Measurements from ENCODE around the gene VPS33B. TPM values are rescaled to one million over a fixed set of nuclear protein-coding genes. Genes with fewer than 3 reads are reported as not detected.
"Not testable (repeated sequence)": the region's sequence is repeated elsewhere in the genome, so short reads cannot be mapped to it uniquely, and the experiment has no call there.

The VPS33B gene
- total and polyA plus RNA-seq, 2 of the 8 experiments (the other 6 are each of a cell fraction or from before 2014, with no cell fraction given) = 11.8 to 17.3 TPM

- H3K79me1 ChIP-seq (ENCODE audit: low read depth, low read length); H3K23ac ChIP-seq (ENCODE audit: insufficient read length); H3K79me2 ChIP-seq (ENCODE audit: control insufficient read depth in 1 of 2, insufficient read depth in 2 of 2, low read length in 2 of 2); H2BK12ac ChIP-seq (ENCODE audit: low read depth, low read length); H3K9ac ChIP-seq (replicated peaks in 1 of 4; ENCODE audit: extremely low read depth in 1 of 4, low read depth in 3 of 4, low read length in 3 of 4); H3K9me3 ChIP-seq (ENCODE audit: insufficient read depth in 2 of 2, low read depth in 1 of 2, low read length in 1 of 2); H3K4ac ChIP-seq (replicated peaks; ENCODE audit: insufficient read length, low read depth, low read length); DNase-seq (ENCODE audit: low read depth in 1 of 2, low spot score in 2 of 2); H2BK5ac ChIP-seq (ENCODE audit: low read depth, low read length); H4K91ac ChIP-seq (replicated peaks; ENCODE audit: insufficient read length, low read length); H3K4me1 ChIP-seq (replicated peaks in 1 of 4; ENCODE audit: control insufficient read depth in 3 of 4, insufficient read depth in 4 of 4, low read length in 3 of 4); H2AFZ ChIP-seq (ENCODE audit: low read length); POLR2A ChIA-PET (ENCODE audit: partially characterized antibody); H4K20me1 ChIP-seq (replicated peaks in 1 of 2; ENCODE audit: control insufficient read depth in 1 of 2, insufficient read depth in 2 of 2, low read length in 2 of 2); H2BK120ac ChIP-seq (replicated peaks; ENCODE audit: low read depth, low read length); H4K8ac ChIP-seq (ENCODE audit: extremely low read depth, insufficient read depth, low read length); H3K14ac ChIP-seq (ENCODE audit: insufficient read length); H2BK15ac ChIP-seq (ENCODE audit: low read length); H3K27me3 ChIP-seq (replicated peaks in 1 of 4; ENCODE audit: control insufficient read depth in 3 of 4, extremely low read depth in 1 of 4, insufficient read depth in 3 of 4, low read length in 3 of 4); H3K18ac ChIP-seq (ENCODE audit: extremely low read depth, low read length); H3K4me3 ChIP-seq (ENCODE audit: extremely low read depth in 1 of 4, insufficient read depth in 2 of 4, low read depth in 3 of 4, low read length in 4 of 4); H3K36me3 ChIP-seq (ENCODE audit: control insufficient read depth in 2 of 4, insufficient read depth in 4 of 4, low read length in 3 of 4); H3K23me2 ChIP-seq (ENCODE audit: low read depth, low read length); H2BK20ac ChIP-seq (ENCODE audit: low read length); H3K27ac ChIP-seq (ENCODE audit: low read depth, low read length); H4K5ac ChIP-seq (ENCODE audit: insufficient read length, low read depth, low read length); H3K4me2 ChIP-seq (ENCODE audit: insufficient read depth in 1 of 2, low read depth in 2 of 2, low read length in 2 of 2); H3K56ac ChIP-seq (replicated peaks; ENCODE audit: insufficient read length, low read depth, low read length); H2AK5ac ChIP-seq (ENCODE audit: low read depth, low read length); FAIRE-seq: not testable (repeated sequence)
- CTCF ChIA-PET (ENCODE audit: partially characterized antibody) = interaction anchor here (1.3 to 1.8 kb wide), 3 partner anchors 9 to 223 kb away, joined by 3 read pairs; no protein-coding TSS in a partner anchor
These were observed 23.7 kb upstream of the VPS33B start for GRCh38 chr15:91046056-91046455.

All from H1 (cell line).